ENCODE data around the gene TCF4. TPM values are rescaled to one million over a fixed set of nuclear protein-coding genes. Genes with fewer than 3 reads are reported as not detected.

Gene TCF4
- total RNA-seq, 2 experiments from 2014 or later: 75.9 to 76.0 TPM

DNA sequence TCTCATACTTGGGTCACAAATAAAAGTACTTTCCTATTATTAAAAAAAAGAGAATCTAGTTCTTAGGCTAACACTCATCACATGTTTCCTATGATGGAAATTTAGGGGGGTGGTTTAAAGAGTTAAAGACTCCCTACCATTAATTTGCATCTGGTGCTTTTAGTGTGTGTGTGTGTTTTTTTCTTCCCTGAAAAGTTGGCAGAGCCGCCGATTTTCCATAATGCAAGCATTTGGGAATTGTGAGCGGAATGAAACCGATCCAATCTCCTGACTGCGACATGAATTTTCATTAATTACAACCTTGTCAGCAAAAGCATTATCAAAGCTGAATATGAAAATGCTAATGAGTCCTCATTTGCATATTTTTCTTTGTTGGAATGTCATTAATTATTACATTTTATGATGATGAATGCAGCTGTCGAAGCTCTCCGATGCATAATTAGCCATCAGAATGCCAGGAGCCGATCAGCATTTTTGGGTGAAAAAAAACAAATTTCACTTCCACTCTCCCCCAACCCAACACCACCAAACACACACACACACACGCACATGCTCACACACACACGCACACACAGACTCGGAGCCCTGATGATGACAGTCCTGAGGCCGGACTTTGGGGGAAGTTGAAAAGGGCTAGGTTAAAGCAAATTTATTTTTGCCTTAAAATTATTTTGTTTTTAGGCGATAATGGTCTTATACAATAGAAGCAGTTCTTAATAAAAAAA, 165.4 kb downstream of the TCF4 start:
- no peaks in the 10 kb centered on the region for H4K20me1 ChIP-seq (ENCODE audit: insufficient read depth, low read length)
- H3K4me1 ChIP-seq (ENCODE audit: insufficient read depth, low read length, poor library complexity, severe bottlenecking): peaks cover 66% of the 10 kb centered on the region
- BruUV-seq (replicated peaks): no TSS peak
- peak; percentile 67 for DNase-seq (ENCODE audit: low spot score)
- POLR2A ChIA-PET: interaction anchor here (0.5 to 4.4 kb wide), 6 partner anchors 13 to 1212 kb away, joined by 3 to 58 read pairs (median 4); no protein-coding TSS in a partner anchor
- no peak for TF ChIP-seq EZH2phosphoT487 (IDR thresholded peaks at IDR 0.05; ENCODE audit: borderline replicate concordance, low read depth, low read length)
- no peak for TF ChIP-seq CTCF (conservative IDR thresholded peaks at IDR 0.05; ENCODE audit: low read length)
- intact Hi-C loops (cut with micrococcal nuclease; ENCODE audit: unreplicated experiment): loop anchor here (1.0 to 5.0 kb wide), 4 partner anchors 25 to 166 kb away; partner anchors contain the start of gene TCF4
- CTCF ChIA-PET (ENCODE audit: unreplicated experiment): interaction anchor here (1.3 to 1.8 kb wide), 2 partner anchors 27 to 67 kb away, joined by 4 to 5 read pairs; no protein-coding TSS in a partner anchor
- no peaks in the 10 kb centered on the region for H3K9me2 ChIP-seq (ENCODE audit: insufficient read depth, low read length)
- no peaks in the 10 kb centered on the region for H3K9me3 ChIP-seq (ENCODE audit: low read length)
- peaks cover 72% of the 10 kb centered on the region; the same call in 1 of the 2 replicates for H3K79me2 ChIP-seq (ENCODE audit: insufficient read depth, low read depth, low read length)
- H3K27ac ChIP-seq (ENCODE audit: low read depth, low read length, poor library complexity, severe bottlenecking): peak overlapping the region; percentile 100
- peaks cover 1% of the 10 kb centered on the region; the same call in 1 of the 2 replicates for H3K36me3 ChIP-seq (ENCODE audit: insufficient read depth, low read length)
- peak overlapping the region; percentile 72 for H3K4me3 ChIP-seq (ENCODE audit: low read depth, low read length, poor library complexity, severe bottlenecking)
- H3K4me2 ChIP-seq (ENCODE audit: low read length): peak overlapping the region; percentile 96
- H2AFZ ChIP-seq (ENCODE audit: low read length): peak overlapping the region; percentile 78; the same call in 1 of the 2 replicates

DNA sequence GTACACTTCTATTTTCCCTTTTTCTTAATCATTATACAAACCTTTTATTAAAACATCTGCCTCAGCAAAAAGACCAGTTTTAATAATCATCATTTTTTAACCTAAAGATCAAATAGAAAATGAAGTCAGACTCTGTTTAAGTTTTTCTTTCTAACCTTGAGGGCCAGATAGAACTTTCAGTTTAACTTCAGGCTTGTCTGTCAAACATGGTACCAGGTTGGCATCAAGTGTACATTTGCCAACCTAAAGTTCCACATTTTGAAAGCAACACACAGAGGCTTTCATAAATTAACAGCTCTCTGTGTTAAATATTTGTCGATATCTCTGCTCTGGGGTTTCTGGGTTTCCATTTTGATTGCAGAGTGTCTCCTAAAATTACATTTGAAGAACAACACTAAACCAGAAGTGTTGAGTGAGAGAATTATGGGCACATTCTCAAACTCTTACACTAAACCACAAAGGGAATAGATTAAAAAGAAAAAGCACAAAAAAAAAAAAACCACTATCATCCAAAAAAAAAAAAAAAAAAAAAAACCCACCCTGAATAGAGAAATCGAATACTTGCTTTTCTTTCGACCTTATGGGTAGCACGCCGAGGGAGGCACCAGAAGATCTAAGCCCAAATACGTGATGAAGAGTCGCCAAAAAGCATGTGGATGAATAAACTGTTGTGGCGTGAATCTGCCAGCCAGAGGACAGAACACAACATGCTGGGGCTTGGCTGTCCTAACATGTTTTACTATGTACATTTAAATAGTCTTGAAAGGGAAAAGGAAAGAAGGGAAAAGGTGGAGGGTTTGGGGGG, 166.2 kb downstream of the TCF4 start:
- CTCF ChIA-PET (ENCODE audit: unreplicated experiment): no interaction called here

DNA sequence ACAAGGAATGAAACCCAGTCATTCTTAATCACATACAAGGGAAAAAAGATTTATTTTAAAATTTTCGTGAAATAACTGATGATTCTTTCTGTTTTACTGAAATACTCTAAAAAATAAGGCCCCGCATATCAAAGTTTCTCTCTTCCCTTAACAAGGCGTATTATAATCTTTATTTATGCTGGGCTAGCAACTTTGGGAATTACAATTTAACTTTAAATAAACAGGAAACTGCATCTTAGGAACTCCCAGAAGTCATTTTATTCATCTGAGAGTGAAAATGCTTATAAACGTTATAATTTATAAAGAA, 166.7 kb downstream of the TCF4 start:
- ChIA-PET POLR2A (interaction anchor here (0.7 to 1.4 kb wide), 2 partner anchors 16 to 22 kb away, joined by 4 read pairs; no protein-coding TSS in a partner anchor), CTCF (ENCODE audit: unreplicated experiment) (no interaction called here)
- intact Hi-C loops (cut with micrococcal nuclease; ENCODE audit: unreplicated experiment): loop anchor here (5.0 kb wide), 1 partner anchor 46 kb away; no protein-coding TSS in a partner anchor
- H3K4me2 ChIP-seq (ENCODE audit: low read length): peak overlapping the region; percentile 96
- peak overlapping the region; percentile 100 for H3K27ac ChIP-seq (ENCODE audit: low read depth, low read length, poor library complexity, severe bottlenecking)
- no peaks in the 10 kb centered on the region for H3K9me3 ChIP-seq (ENCODE audit: low read length)
- no peaks in the 10 kb centered on the region for H3K36me3 ChIP-seq (ENCODE audit: insufficient read depth, low read length)
- no TSS peak for BruUV-seq (replicated peaks)
- DNase-seq (ENCODE audit: low spot score): no peak
- H3K79me2 ChIP-seq (ENCODE audit: insufficient read depth, low read depth, low read length): peaks cover 83% of the 10 kb centered on the region
- H2AFZ ChIP-seq (ENCODE audit: low read length): no peak overlapping the region
- H3K9me2 ChIP-seq (ENCODE audit: insufficient read depth, low read length): no peaks in the 10 kb centered on the region
- no peaks in the 10 kb centered on the region for H4K20me1 ChIP-seq (ENCODE audit: insufficient read depth, low read length)
- H3K4me1 ChIP-seq (ENCODE audit: insufficient read depth, low read length, poor library complexity, severe bottlenecking): peaks cover 67% of the 10 kb centered on the region
- H3K4me3 ChIP-seq (ENCODE audit: low read depth, low read length, poor library complexity, severe bottlenecking): peak overlapping the region; percentile 72
- TF ChIP-seq CTCF (conservative IDR thresholded peaks at IDR 0.05; ENCODE audit: low read length): no peak
- no peak for TF ChIP-seq EZH2phosphoT487 (IDR thresholded peaks at IDR 0.05; ENCODE audit: borderline replicate concordance, low read depth, low read length)

More for the DNA sequence above, 166.2 kb downstream of the TCF4 start:
- Histone ChIP-seq H2AFZ (ENCODE audit: low read length) (peak overlapping the region; percentile 78; the same call in 1 of the 2 replicates), H3K36me3 (ENCODE audit: insufficient read depth, low read length) (no peaks in the 10 kb centered on the region), H3K27ac (ENCODE audit: low read depth, low read length, poor library complexity, severe bottlenecking) (peak overlapping the region; percentile 100), H3K79me2 (ENCODE audit: insufficient read depth, low read depth, low read length) (peaks cover 80% of the 10 kb centered on the region), H4K20me1 (ENCODE audit: insufficient read depth, low read length) (no peaks in the 10 kb centered on the region), H3K4me2 (ENCODE audit: low read length) (peak overlapping the region; percentile 96), H3K9me3 (ENCODE audit: low read length) (no peaks in the 10 kb centered on the region), H3K9me2 (ENCODE audit: insufficient read depth, low read length) (no peaks in the 10 kb centered on the region), H3K4me3 (ENCODE audit: low read depth, low read length, poor library complexity, severe bottlenecking) (peak overlapping the region; percentile 72), H3K4me1 (ENCODE audit: insufficient read depth, low read length, poor library complexity, severe bottlenecking) (peaks cover 67% of the 10 kb centered on the region)
- DNase-seq (ENCODE audit: low spot score): peak; percentile 45
- TSS peak; percentile 68 for BruUV-seq (replicated peaks)
- TF ChIP-seq EZH2phosphoT487 (IDR thresholded peaks at IDR 0.05; ENCODE audit: borderline replicate concordance, low read depth, low read length): no peak
- POLR2A ChIA-PET: interaction anchor here (0.8 to 4.4 kb wide), 3 partner anchors 20 to 31 kb away, joined by 4 to 58 read pairs (median 41); no protein-coding TSS in a partner anchor
- intact Hi-C loops (cut with micrococcal nuclease; ENCODE audit: unreplicated experiment): loop anchor here (2.0 to 5.0 kb wide), 2 partner anchors 45 to 89 kb away; no protein-coding TSS in a partner anchor

All from OCI-LY7 (cell line).